Measurements from ENCODE around the gene SLC44A2. TPM values are rescaled to one million over a fixed set of nuclear protein-coding genes. Genes with fewer than 3 reads are reported as not detected.
"Not testable (repeated sequence)": the region's sequence is repeated elsewhere in the genome, so short reads cannot be mapped to it uniquely, and the experiment has no call there.

SLC44A2 gene
- total RNA-seq, 6 experiments from 2014 or later = 156 to 190 (median 166) TPM

DNA sequence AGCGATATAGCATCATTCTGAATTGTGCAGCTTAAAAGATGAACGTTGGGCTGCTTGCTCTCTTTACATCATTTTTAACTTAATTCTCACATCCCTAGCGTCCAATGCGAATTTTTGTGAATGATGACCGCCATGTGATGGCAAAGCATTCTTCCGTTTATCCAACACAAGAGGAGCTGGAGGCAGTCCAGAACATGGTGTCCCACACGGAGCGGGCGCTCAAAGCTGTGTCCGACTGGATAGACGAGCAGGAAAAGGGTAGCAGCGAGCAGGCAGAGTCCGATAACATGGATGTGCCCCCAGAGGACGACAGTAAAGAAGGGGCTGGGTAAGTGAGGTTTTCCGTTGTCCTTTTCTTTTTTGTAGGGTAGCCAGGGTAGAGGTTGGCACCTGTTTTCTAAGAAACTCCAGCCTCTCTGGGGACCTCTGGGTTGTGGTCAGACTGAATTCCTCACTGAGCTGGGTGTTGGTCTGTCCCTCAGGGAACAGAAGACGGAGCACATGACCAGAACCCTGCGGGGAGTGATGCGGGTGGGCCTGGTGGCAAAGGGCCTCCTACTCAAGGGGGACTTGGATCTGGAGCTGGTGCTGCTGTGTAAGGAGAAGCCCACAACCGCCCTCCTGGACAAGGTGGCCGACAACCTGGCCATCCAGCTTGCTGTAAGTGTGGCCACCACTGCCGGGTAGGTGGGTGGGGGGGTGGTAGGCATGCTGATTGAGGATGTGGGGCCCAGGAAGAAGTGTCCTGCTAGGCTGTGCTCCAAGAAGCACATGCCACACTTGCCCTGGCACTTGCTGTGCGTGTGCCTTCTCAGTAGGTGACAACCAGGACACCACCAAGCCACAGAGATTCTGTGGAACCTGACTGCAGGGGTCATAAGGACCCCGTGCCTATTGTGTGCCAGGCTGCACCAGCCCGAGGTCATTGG lies 45.8 kb downstream of the SLC44A2 start:
- peaks cover 25% of the 10 kb centered on the region for H3K4me1 Mint-ChIP-seq (ENCODE audit: low read depth)
- peaks cover 26% of the 10 kb centered on the region for H3K36me3 Mint-ChIP-seq (ENCODE audit: low read depth)
- no peaks in the 10 kb centered on the region for H3K27me3 Mint-ChIP-seq (ENCODE audit: insufficient read depth)
- no peak for DNase-seq
- no peak overlapping the region for H3K4me3 Mint-ChIP-seq
- peak overlapping the region; percentile 18 for H3K27ac Mint-ChIP-seq
- no peaks in the 10 kb centered on the region for H3K9me3 Mint-ChIP-seq
- TF ChIP-seq, protein P1, sequence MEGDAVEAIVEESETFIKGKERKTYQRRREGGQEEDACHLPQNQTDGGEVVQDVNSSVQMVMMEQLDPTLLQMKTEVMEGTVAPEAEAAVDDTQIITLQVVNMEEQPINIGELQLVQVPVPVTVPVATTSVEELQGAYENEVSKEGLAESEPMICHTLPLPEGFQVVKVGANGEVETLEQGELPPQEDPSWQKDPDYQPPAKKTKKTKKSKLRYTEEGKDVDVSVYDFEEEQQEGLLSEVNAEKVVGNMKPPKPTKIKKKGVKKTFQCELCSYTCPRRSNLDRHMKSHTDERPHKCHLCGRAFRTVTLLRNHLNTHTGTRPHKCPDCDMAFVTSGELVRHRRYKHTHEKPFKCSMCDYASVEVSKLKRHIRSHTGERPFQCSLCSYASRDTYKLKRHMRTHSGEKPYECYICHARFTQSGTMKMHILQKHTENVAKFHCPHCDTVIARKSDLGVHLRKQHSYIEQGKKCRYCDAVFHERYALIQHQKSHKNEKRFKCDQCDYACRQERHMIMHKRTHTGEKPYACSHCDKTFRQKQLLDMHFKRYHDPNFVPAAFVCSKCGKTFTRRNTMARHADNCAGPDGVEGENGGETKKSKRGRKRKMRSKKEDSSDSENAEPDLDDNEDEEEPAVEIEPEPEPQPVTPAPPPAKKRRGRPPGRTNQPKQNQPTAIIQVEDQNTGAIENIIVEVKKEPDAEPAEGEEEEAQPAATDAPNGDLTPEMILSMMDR (IDR thresholded peaks at IDR 0.05) = no peak

DNA sequence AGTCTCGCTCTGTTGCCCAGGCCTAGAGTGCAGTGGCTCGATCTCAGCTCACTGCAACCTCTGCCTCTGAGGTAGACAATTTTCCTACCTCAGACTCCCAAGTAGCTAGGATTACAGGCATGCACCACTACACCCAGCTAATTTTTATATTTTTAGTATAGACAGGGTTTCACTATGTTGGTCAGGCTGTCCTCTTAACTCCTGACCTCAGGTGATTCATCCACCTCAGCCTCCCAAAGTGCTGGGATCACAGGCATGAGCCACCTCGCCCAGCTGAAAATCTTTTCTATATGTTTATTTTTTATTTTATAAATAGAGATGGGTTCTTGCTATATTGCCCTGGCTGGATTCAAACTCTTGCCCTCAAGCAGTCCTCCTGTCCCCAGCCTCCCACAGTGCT lies 46.6 kb downstream of the SLC44A2 start:
- not testable (repeated sequence) for H3K4me3 Mint-ChIP-seq; H3K27me3 Mint-ChIP-seq (ENCODE audit: insufficient read depth); H3K9me3 Mint-ChIP-seq; DNase-seq
- Mint-ChIP-seq H3K27ac (peak overlapping the region; percentile 18; the same call in 1 of the 2 replicates), H3K36me3 (ENCODE audit: low read depth) (peaks cover 26% of the 10 kb centered on the region), H3K4me1 (ENCODE audit: low read depth) (peaks cover 25% of the 10 kb centered on the region)

DNA sequence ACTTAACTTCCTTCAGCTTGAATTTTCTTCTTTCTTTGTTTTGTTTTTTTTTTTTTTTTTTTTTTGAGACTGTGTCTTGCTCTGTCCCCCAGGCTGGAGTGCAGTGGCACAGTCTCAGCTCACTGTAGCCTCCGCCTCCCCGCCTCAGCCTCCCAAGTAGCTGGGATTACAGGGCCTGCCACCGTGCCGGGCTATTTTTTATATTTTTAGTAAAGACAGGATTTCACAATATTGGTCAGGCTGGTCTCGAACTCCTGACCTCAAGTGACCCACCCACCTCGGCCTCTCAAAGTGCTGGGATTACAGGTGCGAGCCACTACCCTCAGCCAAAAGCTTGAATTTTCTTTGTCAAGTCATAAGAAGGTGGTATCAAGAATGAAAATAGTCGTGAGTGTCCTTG lies 49.9 kb downstream of the SLC44A2 start:
- H3K9me3 Mint-ChIP-seq; H3K27me3 Mint-ChIP-seq (ENCODE audit: insufficient read depth); DNase-seq; H3K27ac Mint-ChIP-seq; H3K4me3 Mint-ChIP-seq: not testable (repeated sequence)
- Mint-ChIP-seq H3K36me3 (ENCODE audit: low read depth) (peaks cover 24% of the 10 kb centered on the region), H3K4me1 (ENCODE audit: low read depth) (peaks cover 12% of the 10 kb centered on the region)

DNA sequence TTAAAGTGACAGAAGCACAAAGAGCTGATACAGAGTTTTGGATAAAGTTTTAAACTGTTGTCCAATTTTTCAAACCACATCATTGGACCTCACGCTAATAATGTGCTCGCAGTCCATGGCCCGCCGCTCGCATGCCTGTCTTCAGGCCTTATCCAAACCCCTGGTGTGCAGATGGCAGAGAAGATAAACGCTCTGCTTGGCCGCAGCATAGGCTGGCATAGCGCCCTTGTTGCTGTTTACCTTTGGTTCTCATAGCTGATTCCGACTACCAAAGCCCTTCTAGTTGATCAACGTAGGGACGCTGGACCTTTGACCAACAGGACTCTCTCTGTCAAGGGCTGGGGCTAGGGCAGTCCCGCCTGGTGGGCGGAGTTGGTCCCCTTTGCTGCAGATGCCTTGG lies 52.4 kb downstream of the SLC44A2 start:
- H3K9me3 Mint-ChIP-seq = no peaks in the 10 kb centered on the region
- H3K27me3 Mint-ChIP-seq (ENCODE audit: insufficient read depth) = peaks cover 5% of the 10 kb centered on the region
- TF ChIP-seq, protein P1 (IDR thresholded peaks at IDR 0.05) = no peak
- no peak overlapping the region for H3K4me3 Mint-ChIP-seq
- H3K27ac Mint-ChIP-seq = no peak overlapping the region
- no peaks in the 10 kb centered on the region for H3K4me1 Mint-ChIP-seq (ENCODE audit: low read depth)
- DNase-seq = no peak
- H3K36me3 Mint-ChIP-seq (ENCODE audit: low read depth) = peaks cover 15% of the 10 kb centered on the region

DNA sequence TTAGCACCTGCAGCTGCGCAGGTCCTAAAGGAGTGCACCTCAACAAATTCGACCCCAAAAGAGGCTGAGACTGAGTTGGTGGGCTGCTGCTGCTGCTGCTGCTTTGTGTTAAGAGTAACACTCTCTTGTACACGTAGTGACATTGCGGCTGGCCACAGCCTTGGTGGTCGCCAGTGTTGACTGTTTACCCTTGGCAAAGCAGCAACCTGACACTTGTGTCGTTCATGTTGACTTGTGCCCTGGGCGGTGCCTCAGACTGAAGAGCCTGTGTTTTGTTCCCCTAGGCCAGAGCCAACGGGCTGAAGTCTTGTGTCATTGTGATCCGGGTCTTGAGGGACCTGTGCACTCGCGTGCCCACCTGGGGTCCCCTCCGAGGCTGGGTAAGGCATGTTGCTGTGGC lies 53.5 kb downstream of the SLC44A2 start:
- Mint-ChIP-seq H3K36me3 (ENCODE audit: low read depth) (peaks cover 9% of the 10 kb centered on the region; the same call in 1 of the 2 replicates), H3K9me3 (no peaks in the 10 kb centered on the region), H3K27ac (no peak overlapping the region), H3K4me3 (no peak overlapping the region), H3K4me1 (ENCODE audit: low read depth) (no peaks in the 10 kb centered on the region), H3K27me3 (ENCODE audit: insufficient read depth) (peaks cover 5% of the 10 kb centered on the region)
- TF ChIP-seq, protein P1 (IDR thresholded peaks at IDR 0.05) = no peak
- DNase-seq = no peak

DNA sequence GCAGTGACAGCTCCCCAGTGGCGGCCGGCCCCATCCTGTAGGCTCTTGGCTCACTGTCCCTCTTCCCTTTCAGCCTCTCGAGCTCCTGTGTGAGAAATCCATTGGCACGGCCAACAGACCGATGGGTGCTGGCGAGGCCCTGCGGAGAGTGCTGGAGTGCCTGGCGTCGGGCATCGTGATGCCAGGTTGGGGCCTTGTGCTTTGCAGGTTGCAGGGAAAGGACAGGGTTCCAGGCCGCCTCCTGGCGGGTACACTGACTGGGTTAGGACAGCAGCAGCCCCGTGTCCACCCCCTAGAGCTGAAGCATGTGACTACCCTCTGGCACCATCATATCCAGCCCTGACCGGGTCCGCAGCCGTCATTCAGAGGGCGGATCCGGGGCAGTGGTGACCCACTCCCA lies 54.4 kb downstream of the SLC44A2 start:
- Mint-ChIP-seq H3K27me3 (ENCODE audit: insufficient read depth) (peaks cover 7% of the 10 kb centered on the region), H3K4me1 (ENCODE audit: low read depth) (no peaks in the 10 kb centered on the region), H3K4me3 (no peak overlapping the region), H3K27ac (no peak overlapping the region), H3K9me3 (no peaks in the 10 kb centered on the region), H3K36me3 (ENCODE audit: low read depth) (peaks cover 15% of the 10 kb centered on the region)
- DNase-seq = no peak
- TF ChIP-seq, protein P1 (IDR thresholded peaks at IDR 0.05) = no peak
